ENCODE results near the gene TRIM17.

The TRIM17 gene

GRCh38 chr1:228360533-228361313 is 55.9 kb downstream of the TRIM17 start:
- Histone ChIP-seq H3K4me2 (ENCODE audit: low read depth, low read length) (no peak overlapping the region), H3K9me2 (replicated peaks; ENCODE audit: insufficient read depth, low read length) (no peaks in the 10 kb centered on the region), H3F3A (ENCODE audit: insufficient read depth, low read length) (no peaks in the 10 kb centered on the region), H3K27me3 (replicated peaks; ENCODE audit: insufficient read depth, low read length) (no peaks in the 10 kb centered on the region), H3K79me2 (ENCODE audit: low read length) (no peaks in the 10 kb centered on the region), H3K36me3 (replicated peaks; ENCODE audit: insufficient read depth, low read length) (no peaks in the 10 kb centered on the region), H2AFZ (ENCODE audit: low read length) (no peak overlapping the region), H3K4me3 (ENCODE audit: low read length) (no peak overlapping the region), H3K9me3 (replicated peaks; ENCODE audit: insufficient read depth, low read length) (no peaks in the 10 kb centered on the region), H4K20me1 (ENCODE audit: insufficient read depth, low read length) (no peaks in the 10 kb centered on the region), H3K27ac (ENCODE audit: low read length) (no peak overlapping the region), H3K9ac (ENCODE audit: low read length) (no peak overlapping the region), H3K4me1 (ENCODE audit: low read length) (no peaks in the 10 kb centered on the region)
- DNase-seq = no peak
- TF ChIP-seq EZH2 (optimal IDR thresholded peaks at IDR 0.05; ENCODE audit: low read depth, low read length) (no peak), CTCF (IDR thresholded peaks at IDR 0.05; ENCODE audit: low read length) (no peak), EZH2phosphoT487 (IDR thresholded peaks at IDR 0.05; ENCODE audit: low read length) (no peak)

GRCh38 chr1:228359613-228360532 is 56.8 kb downstream of the TRIM17 start:
- Histone ChIP-seq H3K4me1 (ENCODE audit: low read length) (no peaks in the 10 kb centered on the region), H3K4me3 (ENCODE audit: low read length) (no peak overlapping the region), H4K20me1 (ENCODE audit: insufficient read depth, low read length) (no peaks in the 10 kb centered on the region), H3K9ac (ENCODE audit: low read length) (no peak overlapping the region), H3K9me3 (replicated peaks; ENCODE audit: insufficient read depth, low read length) (no peaks in the 10 kb centered on the region), H3K27me3 (replicated peaks; ENCODE audit: insufficient read depth, low read length) (no peaks in the 10 kb centered on the region), H3K9me2 (replicated peaks; ENCODE audit: insufficient read depth, low read length) (no peaks in the 10 kb centered on the region), H3K79me2 (ENCODE audit: low read length) (no peaks in the 10 kb centered on the region), H3K27ac (ENCODE audit: low read length) (no peak overlapping the region), H3K4me2 (ENCODE audit: low read depth, low read length) (no peak overlapping the region), H3F3A (ENCODE audit: insufficient read depth, low read length) (no peaks in the 10 kb centered on the region), H3K36me3 (replicated peaks; ENCODE audit: insufficient read depth, low read length) (no peaks in the 10 kb centered on the region), H2AFZ (ENCODE audit: low read length) (no peak overlapping the region)
- TF ChIP-seq EZH2phosphoT487 (IDR thresholded peaks at IDR 0.05; ENCODE audit: low read length) = no peak
- no peak for TF ChIP-seq EZH2 (optimal IDR thresholded peaks at IDR 0.05; ENCODE audit: low read depth, low read length)
- TF ChIP-seq CTCF (IDR thresholded peaks at IDR 0.05; ENCODE audit: low read length) = no peak
- DNase-seq = no peak

GRCh38 chr1:228358764-228359612 is 57.7 kb downstream of the TRIM17 start:
- Histone ChIP-seq H3K4me1 (ENCODE audit: low read length) (no peaks in the 10 kb centered on the region), H3K27ac (ENCODE audit: low read length) (no peak overlapping the region), H3K27me3 (replicated peaks; ENCODE audit: insufficient read depth, low read length) (no peaks in the 10 kb centered on the region), H3F3A (ENCODE audit: insufficient read depth, low read length) (no peaks in the 10 kb centered on the region), H3K36me3 (replicated peaks; ENCODE audit: insufficient read depth, low read length) (no peaks in the 10 kb centered on the region), H3K4me3 (ENCODE audit: low read length) (no peak overlapping the region), H4K20me1 (ENCODE audit: insufficient read depth, low read length) (no peaks in the 10 kb centered on the region), H2AFZ (ENCODE audit: low read length) (no peak overlapping the region), H3K79me2 (ENCODE audit: low read length) (no peaks in the 10 kb centered on the region), H3K9me3 (replicated peaks; ENCODE audit: insufficient read depth, low read length) (no peaks in the 10 kb centered on the region), H3K4me2 (ENCODE audit: low read depth, low read length) (no peak overlapping the region), H3K9ac (ENCODE audit: low read length) (no peak overlapping the region), H3K9me2 (replicated peaks; ENCODE audit: insufficient read depth, low read length) (no peaks in the 10 kb centered on the region)
- no peak for DNase-seq
- no peak for TF ChIP-seq EZH2phosphoT487 (IDR thresholded peaks at IDR 0.05; ENCODE audit: low read length)
- TF ChIP-seq EZH2 (optimal IDR thresholded peaks at IDR 0.05; ENCODE audit: low read depth, low read length) = no peak
- TF ChIP-seq CTCF (IDR thresholded peaks at IDR 0.05; ENCODE audit: low read length) = no peak
